Breast epithelium (tissue), 3 donors: ENCODE data around the gene CCDC9B.

Experiments used
- CTCF ChIP-seq, 3 donors: fragments of 450-650 bp; IDR thresholded peaks; one replicate each; pipeline ENCODE4 v1.5.1; 2016 to 2017; ENCODE audit warnings: antibody characterized with exemption in 3 of 3, mild to moderate bottlenecking in 3 of 3, moderate library complexity in 3 of 3
- POLR2A ChIP-seq: fragments of 450-650 bp; IDR thresholded peaks from one replicate; pipeline ENCODE4 v1.6.1; 2016; ENCODE audit warnings: antibody characterized with exemption, mild to moderate bottlenecking, moderate library complexity

GRCh38 chr15:40293006-40293405, 47.7 kb downstream of the CCDC9B start:
- TF ChIP-seq POLR2A (no peak), CTCF (IDR thresholded peaks at IDR 0.05) (no peak)
